Dendritic cell treated with granulocyte-macrophage colony-stimulating factor and Interleukin-4, amounts not matched to agents 40 ng/mL and 50 ng/mL, for 4 days (primary cell): ENCODE data around the gene ADD1.
"Not testable (repeated sequence)": the region's sequence is repeated elsewhere in the genome, so short reads cannot be mapped to it uniquely, and the experiment has no call there.

Experiments
- H3K27ac Mint-ChIP-seq: one replicate; pipeline ENCODE4 v1.8.0; 2022; ENCODE audit warnings: mild to moderate bottlenecking, mixed read lengths
- H3K27me3 Mint-ChIP-seq: one replicate; pipeline ENCODE4 v1.8.0; 2022; ENCODE audit warnings: mild to moderate bottlenecking, mixed read lengths
- H3K36me3 Mint-ChIP-seq: one replicate; pipeline ENCODE4 v1.8.0; 2022; ENCODE audit warnings: low read depth, mixed read lengths
- H3K4me1 Mint-ChIP-seq: one replicate; pipeline ENCODE4 v1.8.0; 2022; ENCODE audit warnings: low read depth, mixed read lengths
- H3K4me3 Mint-ChIP-seq: one replicate; pipeline ENCODE4 v1.8.0; 2022; ENCODE audit warnings: mild to moderate bottlenecking, moderate library complexity, mixed read lengths
- H3K9me3 Mint-ChIP-seq: one replicate; pipeline ENCODE4 v1.8.0; 2022; ENCODE audit warnings: mixed read lengths
- intact Hi-C: fragments of 100-400 bp; cut with micrococcal nuclease; formaldehyde crosslinking; loops from one replicate; pipeline ENCODE4 v1.15.0; 2022

Gene ADD1

GRCh38 chr4:2937986-2938385, 94.3 kb downstream of the ADD1 start:
- Mint-ChIP-seq H3K27ac (no peak overlapping the region), H3K27me3 (no peaks in the 10 kb centered on the region), H3K4me1 (peaks cover 38% of the 10 kb centered on the region), H3K4me3 (no peak overlapping the region), H3K36me3 (peaks cover 75% of the 10 kb centered on the region), H3K9me3 (no peaks in the 10 kb centered on the region)
- intact Hi-C loops: loop anchor here (10.0 kb wide), 1 partner anchor 93 kb away; the partner anchor contains the start of gene ADD1

DNA sequence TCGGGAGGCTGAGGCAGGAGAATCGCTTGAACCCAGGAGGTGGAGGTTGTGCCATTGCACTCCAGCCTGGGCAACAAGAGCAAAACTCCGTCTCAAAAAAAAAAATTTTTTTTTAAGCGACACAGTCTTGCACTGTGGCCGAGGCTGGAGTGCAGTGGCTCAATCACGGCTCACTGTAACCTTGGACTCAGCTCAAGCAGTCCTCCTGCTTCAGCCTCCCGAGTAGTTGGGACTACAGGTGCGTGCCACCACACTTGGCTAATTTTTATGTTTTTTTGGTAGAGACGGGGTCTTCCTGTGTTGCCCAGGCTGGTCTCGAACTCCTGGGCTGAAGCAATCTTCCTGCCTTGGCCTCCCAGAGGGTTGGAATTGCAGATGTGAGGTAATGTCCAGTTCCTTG, 94.8 kb downstream of the ADD1 start:
- intact Hi-C loops: loop anchor here (10.0 kb wide), 1 partner anchor 94 kb away; the partner anchor contains the start of gene ADD1
- peaks cover 38% of the 10 kb centered on the region for H3K4me1 Mint-ChIP-seq
- H3K27ac Mint-ChIP-seq, H3K27me3 Mint-ChIP-seq, H3K4me3 Mint-ChIP-seq, H3K9me3 Mint-ChIP-seq: not testable (repeated sequence)
- H3K36me3 Mint-ChIP-seq: peaks cover 75% of the 10 kb centered on the region

GRCh38 chr4:2938906-2939305, 95.3 kb downstream of the ADD1 start:
- peaks cover 79% of the 10 kb centered on the region for H3K36me3 Mint-ChIP-seq
- H3K9me3 Mint-ChIP-seq: no peaks in the 10 kb centered on the region
- no peak overlapping the region for H3K27ac Mint-ChIP-seq
- intact Hi-C loops: loop anchor here (10.0 kb wide), 1 partner anchor 94 kb away; the partner anchor contains the start of gene ADD1
- H3K27me3 Mint-ChIP-seq: no peaks in the 10 kb centered on the region
- peaks cover 35% of the 10 kb centered on the region for H3K4me1 Mint-ChIP-seq
- no peak overlapping the region for H3K4me3 Mint-ChIP-seq

DNA sequence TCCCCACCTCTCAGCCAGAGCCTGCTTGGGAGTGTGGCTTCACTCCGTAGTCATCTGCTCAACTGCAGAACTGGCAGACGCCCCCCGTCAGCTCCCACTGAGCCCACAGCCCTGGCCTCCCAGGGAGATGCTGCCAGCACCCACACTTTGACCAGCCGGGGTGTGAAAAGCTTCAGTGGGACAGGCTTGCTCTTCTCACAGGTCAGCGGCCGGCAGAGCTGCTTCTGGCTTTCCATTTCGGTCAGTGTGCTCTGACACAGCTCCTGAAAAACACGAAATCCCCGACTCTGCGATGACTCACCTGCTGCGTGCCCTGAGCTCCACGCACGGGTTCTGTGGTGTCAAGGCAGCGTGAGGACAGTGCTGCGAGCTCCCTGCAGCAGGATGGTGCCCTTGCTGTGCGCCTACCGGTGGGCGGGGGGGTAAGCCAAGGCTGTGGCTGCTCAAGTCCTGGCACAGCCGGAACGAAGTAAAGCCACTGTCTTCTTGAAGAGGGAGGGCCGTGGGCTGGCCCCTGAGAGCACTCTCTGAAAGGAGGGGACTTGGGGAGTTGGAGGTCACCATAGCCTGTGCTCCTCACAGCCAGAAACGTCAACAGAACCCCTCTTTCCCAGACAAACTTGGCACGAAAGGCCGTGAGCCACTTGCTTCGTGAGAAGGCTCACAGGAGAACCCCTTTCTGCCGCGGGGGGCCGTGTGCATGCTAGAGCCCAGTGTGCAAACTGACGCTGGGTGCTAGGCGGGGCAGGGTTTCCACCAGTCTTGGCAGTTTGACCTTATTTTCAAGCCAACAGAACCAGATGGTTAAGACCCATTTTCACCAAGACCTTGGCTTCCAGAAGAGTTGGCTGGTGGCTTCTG, 96.0 kb downstream of the ADD1 start:
- Mint-ChIP-seq H3K36me3 (peaks cover 86% of the 10 kb centered on the region), H3K27ac (no peak overlapping the region), H3K4me3 (no peak overlapping the region), H3K4me1 (peaks cover 42% of the 10 kb centered on the region), H3K27me3 (no peaks in the 10 kb centered on the region), H3K9me3 (no peaks in the 10 kb centered on the region)
- intact Hi-C loops: loop anchor here (10.0 kb wide), 1 partner anchor 95 kb away; the partner anchor contains the start of gene ADD1

GRCh38 chr4:2940267-2941137, 96.9 kb downstream of the ADD1 start:
- Mint-ChIP-seq H3K4me3 (no peak overlapping the region), H3K36me3 (peaks cover 95% of the 10 kb centered on the region), H3K27ac (no peak overlapping the region), H3K27me3 (no peaks in the 10 kb centered on the region), H3K4me1 (peaks cover 47% of the 10 kb centered on the region), H3K9me3 (no peaks in the 10 kb centered on the region)
- intact Hi-C loops: no loop called here

- no peak overlapping the region for H3K27ac Mint-ChIP-seq
- intact Hi-C loops: no loop called here
- H3K4me3 Mint-ChIP-seq: no peak overlapping the region
- H3K36me3 Mint-ChIP-seq: peaks cover 100% of the 10 kb centered on the region
- no peaks in the 10 kb centered on the region for H3K27me3 Mint-ChIP-seq
- H3K4me1 Mint-ChIP-seq: peaks cover 41% of the 10 kb centered on the region
- H3K9me3 Mint-ChIP-seq: no peaks in the 10 kb centered on the region
Observed at GRCh38 chr4:2941138-2942036, 97.7 kb downstream of the ADD1 start.

DNA sequence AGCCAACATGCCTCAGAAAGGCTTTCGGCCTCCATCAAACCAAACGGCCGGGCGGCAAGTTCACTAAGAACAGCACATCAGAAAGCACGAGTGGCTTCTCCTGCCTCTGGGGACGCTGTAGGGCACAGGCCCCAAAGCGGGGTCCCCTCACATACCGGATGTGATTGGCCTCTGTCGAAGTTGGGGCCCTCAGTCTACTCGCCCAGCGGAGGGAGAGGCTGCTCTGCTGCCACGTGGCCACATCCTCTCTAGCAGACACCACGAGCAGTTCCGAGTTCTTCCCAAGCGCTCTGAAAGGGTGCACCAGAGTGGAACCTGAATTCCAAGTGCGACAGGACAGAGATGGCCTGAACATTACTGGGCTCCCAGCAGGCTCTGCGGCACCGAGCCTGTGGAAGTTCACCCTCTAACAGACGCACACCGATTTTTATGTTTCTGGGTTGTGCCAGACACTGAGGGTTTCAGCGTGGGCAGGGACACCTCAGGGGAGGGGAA, 98.4 kb downstream of the ADD1 start:
- peaks cover 34% of the 10 kb centered on the region for H3K4me1 Mint-ChIP-seq
- no peaks in the 10 kb centered on the region for H3K27me3 Mint-ChIP-seq
- peak overlapping the region; percentile 18 for H3K27ac Mint-ChIP-seq
- no peak overlapping the region for H3K4me3 Mint-ChIP-seq
- intact Hi-C loops: no loop called here
- H3K9me3 Mint-ChIP-seq: no peaks in the 10 kb centered on the region
- peaks cover 100% of the 10 kb centered on the region for H3K36me3 Mint-ChIP-seq

GRCh38 chr4:2942532-2943363, 99.1 kb downstream of the ADD1 start:
- Mint-ChIP-seq H3K36me3 (peaks cover 100% of the 10 kb centered on the region), H3K27ac (peak overlapping the region; percentile 18), H3K4me3 (no peak overlapping the region), H3K27me3 (no peaks in the 10 kb centered on the region), H3K9me3 (no peaks in the 10 kb centered on the region), H3K4me1 (peaks cover 28% of the 10 kb centered on the region)
- intact Hi-C loops: no loop called here

GRCh38 chr4:2943364-2944090, 99.9 kb downstream of the ADD1 start:
- H3K27ac Mint-ChIP-seq: no peak overlapping the region
- peaks cover 100% of the 10 kb centered on the region for H3K36me3 Mint-ChIP-seq
- no peaks in the 10 kb centered on the region for H3K27me3 Mint-ChIP-seq
- H3K4me1 Mint-ChIP-seq: peaks cover 33% of the 10 kb centered on the region
- H3K9me3 Mint-ChIP-seq: no peaks in the 10 kb centered on the region
- intact Hi-C loops: no loop called here
- H3K4me3 Mint-ChIP-seq: no peak overlapping the region

DNA sequence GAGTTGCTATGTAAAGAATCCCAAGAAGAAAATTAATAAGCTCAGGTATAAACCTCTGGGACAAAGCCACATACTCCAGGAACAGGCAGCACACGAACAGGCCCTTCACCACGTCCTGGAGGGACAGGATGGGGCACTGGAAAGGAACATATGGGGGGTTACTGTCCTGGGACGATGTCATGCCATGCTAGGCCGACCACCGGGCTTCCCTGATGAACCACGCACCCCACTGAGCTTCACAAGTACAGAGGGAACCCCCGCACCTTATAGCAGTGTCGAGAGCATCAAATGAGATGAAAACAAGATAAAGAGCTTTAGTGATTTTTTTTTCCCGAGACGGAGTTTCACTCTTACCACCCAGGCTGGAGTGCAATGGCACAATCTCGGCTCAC, 100.4 kb downstream of the ADD1 start:
- peaks cover 100% of the 10 kb centered on the region for H3K36me3 Mint-ChIP-seq
- H3K4me1 Mint-ChIP-seq: peaks cover 33% of the 10 kb centered on the region
- no peak overlapping the region for H3K27ac Mint-ChIP-seq

DNA sequence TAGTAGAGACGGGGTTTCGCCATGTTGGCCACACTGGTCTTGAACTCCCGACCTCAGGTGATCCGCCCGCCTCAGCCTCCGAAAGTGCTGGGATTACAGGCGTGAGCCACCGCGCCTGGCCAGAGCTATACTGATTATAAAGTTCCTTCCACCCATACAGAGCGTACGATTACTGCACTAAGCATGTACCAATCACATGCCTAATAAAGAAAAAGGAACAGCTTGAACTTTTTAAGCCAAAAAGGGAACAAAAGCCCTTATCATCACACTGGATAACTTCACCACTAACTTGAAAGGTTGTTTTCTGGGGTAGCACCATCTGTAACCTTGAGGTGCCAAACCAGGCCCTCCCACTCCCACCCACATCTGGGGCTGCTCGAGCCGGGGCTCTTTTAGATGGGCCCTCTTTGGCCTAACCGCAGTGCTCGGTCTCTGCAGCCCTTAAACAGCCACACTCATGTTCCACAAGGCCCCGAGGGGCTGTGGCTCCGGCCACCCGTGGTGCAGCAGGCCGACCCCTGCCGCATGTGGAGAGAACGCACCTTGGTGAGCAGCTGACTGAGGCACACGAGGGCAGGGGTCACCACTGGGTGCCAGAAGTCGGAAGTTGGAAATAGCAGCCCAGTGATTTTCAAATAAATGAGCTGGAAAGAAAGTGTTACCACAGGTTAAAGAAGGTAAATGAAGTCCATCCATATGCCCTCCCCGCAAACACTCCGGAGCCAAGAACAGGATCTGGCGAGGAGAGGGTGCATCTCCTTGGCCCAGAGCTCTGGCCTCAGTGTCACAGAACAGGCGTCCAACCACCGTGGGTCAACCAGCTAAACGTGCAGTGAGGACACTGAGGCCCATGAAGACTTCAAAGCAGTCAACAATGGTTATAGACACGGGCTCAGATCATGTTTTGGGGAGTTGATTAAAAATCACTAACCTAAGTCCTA, 101.2 kb downstream of the ADD1 start:
- peaks cover 100% of the 10 kb centered on the region for H3K36me3 Mint-ChIP-seq
- no peak overlapping the region for H3K4me3 Mint-ChIP-seq
- H3K9me3 Mint-ChIP-seq: no peaks in the 10 kb centered on the region
- H3K27ac Mint-ChIP-seq: no peak overlapping the region
- no peaks in the 10 kb centered on the region for H3K27me3 Mint-ChIP-seq
- intact Hi-C loops: no loop called here
- peaks cover 33% of the 10 kb centered on the region for H3K4me1 Mint-ChIP-seq

More for the DNA sequence above, 100.4 kb downstream of the ADD1 start:
- intact Hi-C loops: no loop called here
- H3K9me3 Mint-ChIP-seq: no peaks in the 10 kb centered on the region
- H3K4me3 Mint-ChIP-seq: no peak overlapping the region
- no peaks in the 10 kb centered on the region for H3K27me3 Mint-ChIP-seq
